ENCODE measurements around the gene SLAMF8. TPM values are rescaled to one million over a fixed set of nuclear protein-coding genes. Genes with fewer than 3 reads are reported as not detected.

Gene SLAMF8
- total and polyA plus RNA-seq, 4 donors: 0.28 to 1.6 (median 1.1) TPM

DNA sequence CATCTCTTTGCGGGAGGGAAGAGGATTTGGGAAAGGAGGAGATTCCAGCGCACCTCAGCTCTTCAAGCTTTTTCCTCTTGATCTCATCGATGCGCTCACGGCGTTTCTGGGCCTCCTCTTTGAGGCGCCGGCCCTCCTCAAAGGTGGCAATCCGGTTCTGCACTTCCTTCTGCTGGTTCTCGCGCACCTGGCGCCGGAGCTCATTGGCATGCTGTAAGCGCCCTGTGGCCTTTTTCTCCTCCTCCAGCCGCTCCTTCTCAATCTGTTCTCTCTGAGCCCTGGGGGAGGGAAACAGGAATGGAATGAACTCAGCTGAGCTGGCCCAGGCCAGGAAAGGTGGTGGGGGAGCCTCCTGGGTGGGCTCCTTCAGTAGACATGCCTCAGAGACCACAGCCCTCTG is 46.2 kb downstream of the SLAMF8 start:
- no peaks in the 10 kb centered on the region for H3K27me3 ChIP-seq (ENCODE audit: control insufficient read depth in 4 of 4, insufficient read depth in 4 of 4, low read length in 3 of 4)
- TF ChIP-seq, protein P1, sequence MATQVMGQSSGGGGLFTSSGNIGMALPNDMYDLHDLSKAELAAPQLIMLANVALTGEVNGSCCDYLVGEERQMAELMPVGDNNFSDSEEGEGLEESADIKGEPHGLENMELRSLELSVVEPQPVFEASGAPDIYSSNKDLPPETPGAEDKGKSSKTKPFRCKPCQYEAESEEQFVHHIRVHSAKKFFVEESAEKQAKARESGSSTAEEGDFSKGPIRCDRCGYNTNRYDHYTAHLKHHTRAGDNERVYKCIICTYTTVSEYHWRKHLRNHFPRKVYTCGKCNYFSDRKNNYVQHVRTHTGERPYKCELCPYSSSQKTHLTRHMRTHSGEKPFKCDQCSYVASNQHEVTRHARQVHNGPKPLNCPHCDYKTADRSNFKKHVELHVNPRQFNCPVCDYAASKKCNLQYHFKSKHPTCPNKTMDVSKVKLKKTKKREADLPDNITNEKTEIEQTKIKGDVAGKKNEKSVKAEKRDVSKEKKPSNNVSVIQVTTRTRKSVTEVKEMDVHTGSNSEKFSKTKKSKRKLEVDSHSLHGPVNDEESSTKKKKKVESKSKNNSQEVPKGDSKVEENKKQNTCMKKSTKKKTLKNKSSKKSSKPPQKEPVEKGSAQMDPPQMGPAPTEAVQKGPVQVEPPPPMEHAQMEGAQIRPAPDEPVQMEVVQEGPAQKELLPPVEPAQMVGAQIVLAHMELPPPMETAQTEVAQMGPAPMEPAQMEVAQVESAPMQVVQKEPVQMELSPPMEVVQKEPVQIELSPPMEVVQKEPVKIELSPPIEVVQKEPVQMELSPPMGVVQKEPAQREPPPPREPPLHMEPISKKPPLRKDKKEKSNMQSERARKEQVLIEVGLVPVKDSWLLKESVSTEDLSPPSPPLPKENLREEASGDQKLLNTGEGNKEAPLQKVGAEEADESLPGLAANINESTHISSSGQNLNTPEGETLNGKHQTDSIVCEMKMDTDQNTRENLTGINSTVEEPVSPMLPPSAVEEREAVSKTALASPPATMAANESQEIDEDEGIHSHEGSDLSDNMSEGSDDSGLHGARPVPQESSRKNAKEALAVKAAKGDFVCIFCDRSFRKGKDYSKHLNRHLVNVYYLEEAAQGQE (IDR thresholded peaks at IDR 0.05): no peak
- TF ChIP-seq, protein P2, sequence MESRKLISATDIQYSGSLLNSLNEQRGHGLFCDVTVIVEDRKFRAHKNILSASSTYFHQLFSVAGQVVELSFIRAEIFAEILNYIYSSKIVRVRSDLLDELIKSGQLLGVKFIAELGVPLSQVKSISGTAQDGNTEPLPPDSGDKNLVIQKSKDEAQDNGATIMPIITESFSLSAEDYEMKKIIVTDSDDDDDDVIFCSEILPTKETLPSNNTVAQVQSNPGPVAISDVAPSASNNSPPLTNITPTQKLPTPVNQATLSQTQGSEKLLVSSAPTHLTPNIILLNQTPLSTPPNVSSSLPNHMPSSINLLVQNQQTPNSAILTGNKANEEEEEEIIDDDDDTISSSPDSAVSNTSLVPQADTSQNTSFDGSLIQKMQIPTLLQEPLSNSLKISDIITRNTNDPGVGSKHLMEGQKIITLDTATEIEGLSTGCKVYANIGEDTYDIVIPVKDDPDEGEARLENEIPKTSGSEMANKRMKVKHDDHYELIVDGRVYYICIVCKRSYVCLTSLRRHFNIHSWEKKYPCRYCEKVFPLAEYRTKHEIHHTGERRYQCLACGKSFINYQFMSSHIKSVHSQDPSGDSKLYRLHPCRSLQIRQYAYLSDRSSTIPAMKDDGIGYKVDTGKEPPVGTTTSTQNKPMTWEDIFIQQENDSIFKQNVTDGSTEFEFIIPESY (IDR thresholded peaks at IDR 0.05): no peak
- TF ChIP-seq, protein P3, sequence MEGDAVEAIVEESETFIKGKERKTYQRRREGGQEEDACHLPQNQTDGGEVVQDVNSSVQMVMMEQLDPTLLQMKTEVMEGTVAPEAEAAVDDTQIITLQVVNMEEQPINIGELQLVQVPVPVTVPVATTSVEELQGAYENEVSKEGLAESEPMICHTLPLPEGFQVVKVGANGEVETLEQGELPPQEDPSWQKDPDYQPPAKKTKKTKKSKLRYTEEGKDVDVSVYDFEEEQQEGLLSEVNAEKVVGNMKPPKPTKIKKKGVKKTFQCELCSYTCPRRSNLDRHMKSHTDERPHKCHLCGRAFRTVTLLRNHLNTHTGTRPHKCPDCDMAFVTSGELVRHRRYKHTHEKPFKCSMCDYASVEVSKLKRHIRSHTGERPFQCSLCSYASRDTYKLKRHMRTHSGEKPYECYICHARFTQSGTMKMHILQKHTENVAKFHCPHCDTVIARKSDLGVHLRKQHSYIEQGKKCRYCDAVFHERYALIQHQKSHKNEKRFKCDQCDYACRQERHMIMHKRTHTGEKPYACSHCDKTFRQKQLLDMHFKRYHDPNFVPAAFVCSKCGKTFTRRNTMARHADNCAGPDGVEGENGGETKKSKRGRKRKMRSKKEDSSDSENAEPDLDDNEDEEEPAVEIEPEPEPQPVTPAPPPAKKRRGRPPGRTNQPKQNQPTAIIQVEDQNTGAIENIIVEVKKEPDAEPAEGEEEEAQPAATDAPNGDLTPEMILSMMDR (IDR thresholded peaks at IDR 0.05; ENCODE audit: low read depth, low read length, missing input control): no peak
- TF ChIP-seq TAF1 (conservative IDR thresholded peaks at IDR 0.05) (no peak), FOXA2 (IDR thresholded peaks at IDR 0.05) (no peak), EGR1 (IDR thresholded peaks at IDR 0.05; ENCODE audit: low read depth in 2 of 2) (no peak), NR2F2 (IDR thresholded peaks at IDR 0.05) (no peak), RXRA (IDR thresholded peaks at IDR 0.05) (no peak), GABPA (IDR thresholded peaks at IDR 0.05 in 1 of 2, conservative IDR thresholded peaks at IDR 0.05 in 1 of 2) (no peak), HNF4A (conservative IDR thresholded peaks at IDR 0.05) (no peak), FOXA1 (IDR thresholded peaks at IDR 0.05) (no peak), YY1 (IDR thresholded peaks at IDR 0.05) (no peak), HNF4G (IDR thresholded peaks at IDR 0.05) (no peak), RAD21 (IDR thresholded peaks at IDR 0.05) (no peak), JUND (IDR thresholded peaks at IDR 0.05) (no peak)
- TF ChIP-seq, protein P4, sequence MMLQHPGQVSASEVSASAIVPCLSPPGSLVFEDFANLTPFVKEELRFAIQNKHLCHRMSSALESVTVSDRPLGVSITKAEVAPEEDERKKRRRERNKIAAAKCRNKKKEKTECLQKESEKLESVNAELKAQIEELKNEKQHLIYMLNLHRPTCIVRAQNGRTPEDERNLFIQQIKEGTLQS (IDR thresholded peaks at IDR 0.05): no peak
- TF ChIP-seq, protein P5, sequence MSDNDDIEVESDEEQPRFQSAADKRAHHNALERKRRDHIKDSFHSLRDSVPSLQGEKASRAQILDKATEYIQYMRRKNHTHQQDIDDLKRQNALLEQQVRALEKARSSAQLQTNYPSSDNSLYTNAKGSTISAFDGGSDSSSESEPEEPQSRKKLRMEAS (IDR thresholded peaks at IDR 0.05): no peak
- WGBS: 83% methylated on average over 15 of the region's 15 CpGs
- DNase-seq (ENCODE audit: low spot score): no peak
- no peak overlapping the region for H3K4me3 ChIP-seq (ENCODE audit: low read depth in 1 of 3, low read length in 3 of 3)
- H3K9ac ChIP-seq (ENCODE audit: low read depth in 1 of 2, low read length in 2 of 2): no peak overlapping the region
- no peaks in the 10 kb centered on the region for H3K9me3 ChIP-seq (ENCODE audit: control insufficient read depth in 4 of 4, low read length in 3 of 4)
- H3K27ac ChIP-seq (ENCODE audit: low read depth in 1 of 2, low read length in 2 of 2): no peak overlapping the region
- no peaks in the 10 kb centered on the region for H3K36me3 ChIP-seq (ENCODE audit: control insufficient read depth in 4 of 4, insufficient read depth in 3 of 4, low read depth in 1 of 4, low read length in 3 of 4)
- H3K4me1 ChIP-seq (ENCODE audit: control insufficient read depth in 4 of 4, insufficient read depth in 4 of 4, low read length in 3 of 4): peaks cover 5 to 6% (median 5%) of the 10 kb centered on the region in 4 donors
